Cardiac fibroblast (primary cell): ENCODE data around the gene ZNF575.

Source experiments
- DNase-seq, 2 donors: peaks; one replicate each; pipeline versions ENCODE4 v3.0.0 to v3.0.0-alpha.2; 2010; ENCODE audit warnings: low read depth in 2 of 2
- H3K4me3 ChIP-seq, 2 donors: replicated peaks in 1 of 2; 1 replicate in 1 of 2; 2 replicates in 1 of 2; pipeline ENCODE4 v1.5.1; 2011; ENCODE audit warnings: low read depth in 2 of 2, low read length in 2 of 2, mild to moderate bottlenecking in 2 of 2, moderate library complexity in 1 of 2
- TF ChIP-seq, protein P1 (sequence below): IDR thresholded peaks from one replicate; pipeline ENCODE4 v1.5.1; 2011; ENCODE audit warnings: low read depth, mild to moderate bottlenecking, low read length, inconsistent platforms

The ZNF575 gene, protein sequence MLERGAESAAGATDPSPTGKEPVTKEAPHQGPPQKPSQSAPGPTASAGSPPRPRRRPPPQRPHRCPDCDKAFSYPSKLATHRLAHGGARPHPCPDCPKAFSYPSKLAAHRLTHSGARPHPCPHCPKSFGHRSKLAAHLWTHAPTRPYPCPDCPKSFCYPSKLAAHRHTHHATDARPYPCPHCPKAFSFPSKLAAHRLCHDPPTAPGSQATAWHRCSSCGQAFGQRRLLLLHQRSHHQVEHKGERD

DNA sequence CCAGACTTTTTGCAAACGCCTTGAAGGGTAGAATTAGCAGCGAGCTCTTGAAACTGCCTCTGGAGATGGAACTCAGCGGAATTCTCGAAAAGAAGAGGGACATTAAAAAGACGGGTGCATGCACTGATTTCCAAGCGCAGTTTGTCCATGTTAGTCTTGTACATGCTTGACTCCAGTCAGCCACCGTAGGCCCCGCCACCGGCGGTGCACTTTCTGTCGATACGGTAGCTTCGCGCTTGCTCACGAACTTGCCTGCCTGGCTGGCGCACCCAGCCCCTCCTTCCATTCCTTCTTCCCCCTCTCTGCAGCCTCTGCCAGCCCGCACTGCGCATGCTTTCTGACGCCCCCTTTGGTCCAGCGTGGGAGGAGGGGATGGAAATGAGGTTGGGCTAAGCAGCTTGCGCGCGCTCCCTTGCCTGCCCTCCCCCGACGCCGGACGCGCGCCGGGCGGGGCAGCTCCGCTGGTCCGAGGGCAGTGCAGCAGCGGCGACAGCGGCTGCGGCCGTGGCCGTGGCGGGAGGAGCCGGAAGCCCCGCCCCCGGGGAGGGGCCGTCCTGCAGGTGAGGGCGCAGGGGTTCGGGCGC lies at the start of gene ZNF575:
Gene ZNF575 (plus strand): TSS at position 227 of the 584 bp plus-strand sequence. CDS start 1,235 bp downstream, outside the sequence.
- H3K4me3 ChIP-seq = peak within 1 kb of the TSS; percentile 60 to 63
- TF ChIP-seq, protein P1, sequence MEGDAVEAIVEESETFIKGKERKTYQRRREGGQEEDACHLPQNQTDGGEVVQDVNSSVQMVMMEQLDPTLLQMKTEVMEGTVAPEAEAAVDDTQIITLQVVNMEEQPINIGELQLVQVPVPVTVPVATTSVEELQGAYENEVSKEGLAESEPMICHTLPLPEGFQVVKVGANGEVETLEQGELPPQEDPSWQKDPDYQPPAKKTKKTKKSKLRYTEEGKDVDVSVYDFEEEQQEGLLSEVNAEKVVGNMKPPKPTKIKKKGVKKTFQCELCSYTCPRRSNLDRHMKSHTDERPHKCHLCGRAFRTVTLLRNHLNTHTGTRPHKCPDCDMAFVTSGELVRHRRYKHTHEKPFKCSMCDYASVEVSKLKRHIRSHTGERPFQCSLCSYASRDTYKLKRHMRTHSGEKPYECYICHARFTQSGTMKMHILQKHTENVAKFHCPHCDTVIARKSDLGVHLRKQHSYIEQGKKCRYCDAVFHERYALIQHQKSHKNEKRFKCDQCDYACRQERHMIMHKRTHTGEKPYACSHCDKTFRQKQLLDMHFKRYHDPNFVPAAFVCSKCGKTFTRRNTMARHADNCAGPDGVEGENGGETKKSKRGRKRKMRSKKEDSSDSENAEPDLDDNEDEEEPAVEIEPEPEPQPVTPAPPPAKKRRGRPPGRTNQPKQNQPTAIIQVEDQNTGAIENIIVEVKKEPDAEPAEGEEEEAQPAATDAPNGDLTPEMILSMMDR = no peak
- DNase-seq = peak; percentile 93 to 97

DNA sequence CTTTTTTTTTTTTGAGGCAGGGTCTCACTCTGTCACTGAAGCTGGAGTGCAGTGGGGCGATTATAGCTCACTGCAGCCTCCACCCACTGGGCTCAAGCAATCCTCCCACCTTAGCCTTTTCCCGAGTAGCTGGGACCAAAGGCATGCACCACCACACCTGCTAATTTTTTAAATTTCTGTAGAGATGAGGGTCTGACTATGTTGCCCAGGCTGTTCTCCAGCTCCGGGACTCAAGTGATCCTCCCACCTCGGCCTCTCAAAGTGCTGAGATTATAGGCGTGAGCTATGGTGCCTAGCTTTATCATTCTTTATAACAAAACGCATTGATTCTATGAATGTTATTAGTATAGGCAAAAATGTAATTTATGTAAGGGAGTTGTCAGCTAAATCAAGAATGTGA lies 49.7 kb upstream of the ZNF575 start:
- H3K4me3 ChIP-seq = no peak overlapping the region
- DNase-seq = no peak
- TF ChIP-seq, protein P1 = no peak

DNA sequence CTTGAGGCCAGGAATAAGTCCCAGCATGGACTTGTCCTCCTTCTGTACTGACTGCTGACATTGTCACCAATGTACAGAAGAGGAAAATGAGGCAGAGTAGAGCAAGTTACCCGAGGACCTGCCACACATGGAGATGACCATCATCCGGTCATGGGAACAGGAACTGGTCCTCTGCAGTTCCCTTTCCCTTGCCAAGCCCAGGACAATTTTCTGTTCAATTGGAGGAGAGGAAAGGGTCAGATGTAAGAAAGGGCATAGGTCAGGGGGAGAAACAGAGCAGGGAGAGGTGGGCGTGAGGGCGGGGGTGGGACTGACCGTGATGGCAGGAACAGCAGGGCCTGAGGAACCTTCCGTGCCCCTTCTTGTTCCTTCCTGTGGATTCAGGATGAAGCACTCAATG lies 47.0 kb upstream of the ZNF575 start:
- no peak overlapping the region for H3K4me3 ChIP-seq
- DNase-seq = no peak
- TF ChIP-seq, protein P1 = no peak

DNA sequence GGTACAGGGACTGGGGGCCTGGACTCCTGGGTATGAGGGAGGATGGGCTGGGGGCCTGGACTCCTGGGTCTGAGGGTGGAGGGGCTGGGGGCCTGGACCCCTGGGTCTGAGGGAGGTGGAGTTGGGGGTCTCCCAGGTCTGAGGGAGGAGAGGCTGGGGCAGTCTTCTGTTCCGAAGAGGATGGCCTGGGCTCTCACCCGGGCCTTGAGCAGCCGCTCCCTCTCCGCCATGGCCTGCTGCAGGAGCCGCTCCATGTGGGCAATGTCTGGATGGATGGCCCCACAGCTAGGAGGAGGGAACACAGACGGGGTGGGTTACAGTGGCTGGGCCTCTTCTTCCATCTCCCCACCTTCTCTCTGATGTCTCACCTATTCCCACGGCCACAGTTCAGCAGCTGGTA lies 46.6 kb upstream of the ZNF575 start:
- no peak overlapping the region for H3K4me3 ChIP-seq
- no peak for DNase-seq
- TF ChIP-seq, protein P1 = no peak

DNA sequence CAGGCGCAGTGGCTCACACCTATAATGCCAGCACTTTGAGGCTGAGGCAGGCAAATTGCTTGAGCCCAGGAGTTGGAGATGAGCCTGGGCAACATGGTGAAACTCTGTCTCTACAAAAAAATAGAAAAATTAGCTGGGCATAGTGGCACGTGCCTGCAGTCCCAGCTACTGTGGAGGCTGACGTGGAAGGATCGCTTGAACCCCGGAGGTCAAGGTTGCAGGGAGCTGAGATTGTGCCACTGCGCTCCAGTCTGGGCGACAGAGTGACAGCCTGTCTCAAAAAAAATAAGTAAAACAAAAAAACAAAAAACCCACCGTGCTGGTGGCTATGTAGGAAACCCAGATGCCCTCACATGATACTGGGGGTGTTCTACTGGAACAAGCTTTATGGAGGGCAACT lies 44.8 kb upstream of the ZNF575 start:
- TF ChIP-seq, protein P1 = no peak
- no peak for DNase-seq
- H3K4me3 ChIP-seq = no peak overlapping the region

DNA sequence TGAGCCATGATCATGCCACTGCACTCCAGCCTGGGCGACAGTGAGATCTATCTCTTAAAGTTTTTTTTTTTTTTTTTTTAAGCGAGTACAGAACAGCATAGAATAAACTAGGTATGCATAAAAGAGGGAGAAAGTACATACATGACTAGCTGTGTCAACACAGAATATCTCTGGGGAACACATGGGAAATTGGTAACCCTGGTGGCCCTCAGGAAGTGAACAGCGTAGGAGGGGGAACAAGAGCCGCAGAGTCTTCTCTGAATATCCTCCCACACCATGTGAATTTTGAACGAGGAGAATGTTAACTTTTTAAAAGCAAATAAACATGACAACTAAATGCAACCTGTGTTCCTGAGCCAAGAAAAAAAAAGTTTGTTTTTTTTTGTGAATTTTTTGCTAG lies 43.7 kb upstream of the ZNF575 start:
- H3K4me3 ChIP-seq = no peak overlapping the region
- peak in 1 of 2 donors; percentile 22 for DNase-seq
- TF ChIP-seq, protein P1 = no peak
